DND-41 (cell line): Measurements from ENCODE around the gene ZFPM1.

Experiments used
- ATAC-seq: fragments of 200-7000 bp; cut with Tn5 transposase; 3 replicates; pipeline ENCODE4 v1.9.1; 2021; ENCODE audit warnings: low read depth; ENCODE audit not compliant: insufficient read depth
- DNase-seq: peaks from one replicate; pipeline ENCODE4 v3.0.0-alpha.2; 2020
- H2AFZ ChIP-seq: 2 replicates; pipeline ENCODE4 v1.6.0; 2012; ENCODE audit warnings: low read depth, low read length
- H3K27ac ChIP-seq: 2 replicates; pipeline ENCODE4 v1.5.1; 2012; ENCODE audit warnings: low read length, inconsistent platforms
- H3K27me3 ChIP-seq: fragments of 200-600 bp; sonication (generic); 2 replicates; pipeline ENCODE4 v1.6.0; 2012; ENCODE audit warnings: low read length, mild to moderate bottlenecking, inconsistent platforms; ENCODE audit not compliant: insufficient read depth, poor library complexity
- H3K36me3 ChIP-seq: 2 replicates; pipeline ENCODE4 v1.5.1; 2012; ENCODE audit warnings: low read length, inconsistent platforms; ENCODE audit not compliant: insufficient read depth
- H3K4me1 ChIP-seq: 2 replicates; pipeline ENCODE4 v1.5.1; 2012; ENCODE audit warnings: mild to moderate bottlenecking, low read length; ENCODE audit not compliant: insufficient read depth
- H3K4me2 ChIP-seq: 2 replicates; pipeline ENCODE4 v1.6.0; 2012; ENCODE audit warnings: mild to moderate bottlenecking, moderate library complexity, low read length, inconsistent platforms; ENCODE audit not compliant: insufficient read depth
- H3K4me3 ChIP-seq, 2 experiments: fragments of 200-600 bp in 1 of 2; shearing (Covaris generic) in 1 of 2; 2 replicates each; pipeline ENCODE4 v1.5.1; 2012 to 2016; ENCODE audit warnings: inconsistent platforms in 2 of 2, low read length in 2 of 2, mild to moderate bottlenecking in 2 of 2, low read depth in 1 of 2, moderate library complexity in 1 of 2
- H3K79me2 ChIP-seq: 2 replicates; pipeline ENCODE4 v1.6.0; 2012; ENCODE audit warnings: low read length, inconsistent platforms; ENCODE audit not compliant: insufficient read depth
- H3K9ac ChIP-seq: 2 replicates; pipeline ENCODE4 v1.6.0; 2012; ENCODE audit warnings: low read depth, mild to moderate bottlenecking, inconsistent platforms, low read length, moderate library complexity
- H3K9me3 ChIP-seq: 2 replicates; pipeline ENCODE4 v1.5.1; 2012; ENCODE audit warnings: low read length, moderate library complexity, mild to moderate bottlenecking, inconsistent platforms; ENCODE audit not compliant: insufficient read depth, severe bottlenecking
- H4K20me1 ChIP-seq: 2 replicates; pipeline ENCODE4 v1.6.0; 2012; ENCODE audit warnings: low read length; ENCODE audit not compliant: insufficient read depth
- CTCF ChIP-seq: IDR thresholded peaks from 2 replicates; pipeline ENCODE4 v1.5.1; 2012; ENCODE audit warnings: borderline replicate concordance, low read length, moderate library complexity, mild to moderate bottlenecking; ENCODE audit not compliant: poor library complexity, severe bottlenecking; ENCODE audit errors: extremely low read depth
- EZH2 ChIP-seq: IDR thresholded peaks from 3 replicates; pipeline ENCODE4 v1.6.1; 2012; ENCODE audit warnings: borderline replicate concordance, low read depth, mild to moderate bottlenecking, moderate library complexity, low read length, inconsistent platforms; ENCODE audit not compliant: severe bottlenecking

Gene ZFPM1

DNA sequence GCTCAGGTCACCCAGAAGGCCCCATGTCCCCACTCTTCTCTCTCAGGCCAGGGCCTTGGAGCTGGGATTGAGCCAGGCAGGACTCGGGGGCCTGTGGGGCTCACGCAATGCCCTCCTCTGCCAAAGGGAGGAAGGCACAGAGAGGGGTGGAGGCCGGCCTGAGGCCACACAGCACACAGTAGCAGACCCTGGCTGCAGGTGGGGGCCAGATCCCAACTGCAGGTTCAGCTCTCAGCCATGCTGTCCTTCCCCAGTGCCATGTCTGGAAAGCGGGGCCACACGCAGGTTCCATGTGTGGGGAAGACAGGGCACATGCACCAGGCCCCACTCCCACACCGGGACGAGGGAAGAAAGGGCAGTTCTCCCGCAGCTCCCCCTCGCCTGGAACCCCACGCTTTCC lies 33.3 kb upstream of the ZFPM1 start:
- Histone ChIP-seq H3K36me3 (no peaks in the 10 kb centered on the region), H2AFZ (no peak overlapping the region), H3K27me3 (no peaks in the 10 kb centered on the region), H3K9me3 (no peaks in the 10 kb centered on the region), H3K9ac (no peak overlapping the region), H3K4me3 (no peak overlapping the region), H3K27ac (no peak overlapping the region), H3K4me2 (no peak overlapping the region), H3K79me2 (no peaks in the 10 kb centered on the region), H4K20me1 (no peaks in the 10 kb centered on the region), H3K4me1 (no peaks in the 10 kb centered on the region)
- ATAC-seq, result no peak
- DNase-seq, result no peak
- TF ChIP-seq CTCF, result no peak

DNA sequence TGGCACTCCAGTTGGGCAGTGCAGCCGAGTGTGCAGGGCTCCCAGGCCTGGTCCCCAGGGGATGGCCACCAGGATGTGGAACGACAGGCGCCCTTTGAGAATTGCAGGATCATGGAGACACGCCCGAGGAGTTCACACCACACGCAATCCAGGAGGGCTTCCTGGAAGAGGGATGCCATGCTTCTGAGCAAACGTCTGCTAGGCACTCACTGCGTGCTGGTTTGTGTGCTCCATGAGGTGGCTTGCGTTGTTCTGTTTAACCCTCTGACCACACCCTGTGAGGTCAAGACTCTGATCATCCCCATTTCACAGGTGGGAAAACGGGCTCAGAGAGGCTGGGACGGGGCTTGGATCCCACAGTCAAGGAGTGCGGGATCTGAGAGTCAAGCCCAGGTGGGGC lies 32.6 kb upstream of the ZFPM1 start:
- no peaks in the 10 kb centered on the region for H3K4me1 ChIP-seq
- no peak overlapping the region for H2AFZ ChIP-seq
- H3K27me3 ChIP-seq, result no peaks in the 10 kb centered on the region
- no peaks in the 10 kb centered on the region for H3K79me2 ChIP-seq
- H3K4me2 ChIP-seq, result no peak overlapping the region
- TF ChIP-seq CTCF (no peak), EZH2 (no peak)
- DNase-seq (no peak), ATAC-seq (no peak)
- H3K9me3 ChIP-seq, result no peaks in the 10 kb centered on the region
- H3K36me3 ChIP-seq, result no peaks in the 10 kb centered on the region
- H3K4me3 ChIP-seq, result no peak overlapping the region
- H3K27ac ChIP-seq, result no peak overlapping the region
- 0 out of 2 replicates have a peak, but pooled peaks cover 4% of the 10 kb centered on the region for H4K20me1 ChIP-seq
- no peak overlapping the region for H3K9ac ChIP-seq

DNA sequence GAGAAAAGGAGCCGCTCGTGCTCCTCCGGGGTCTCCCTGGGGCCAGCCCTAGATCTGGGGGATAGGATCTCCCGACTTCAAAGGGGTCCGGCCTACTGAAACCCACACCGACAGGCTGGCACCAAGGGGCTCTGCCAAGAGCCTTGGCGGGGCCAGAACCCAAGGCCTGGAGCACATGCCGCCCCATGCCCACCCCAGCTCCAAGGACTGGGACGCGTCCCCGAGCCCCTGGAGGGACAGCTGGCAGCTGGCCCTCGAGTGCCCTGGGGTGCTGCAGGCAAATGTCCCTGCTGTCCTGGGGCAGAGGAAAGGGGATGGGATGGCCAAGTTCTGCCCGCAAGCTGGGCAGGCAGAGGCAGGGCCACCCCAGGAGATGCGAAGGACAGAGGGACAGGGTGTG lies 31.8 kb upstream of the ZFPM1 start:
- no peak for DNase-seq
- no peak for ATAC-seq
- TF ChIP-seq EZH2 (no peak), CTCF (no peak)
- Histone ChIP-seq H3K9me3 (no peaks in the 10 kb centered on the region), H4K20me1 (0 out of 2 replicates have a peak, but pooled peaks cover 4% of the 10 kb centered on the region), H3K27me3 (no peaks in the 10 kb centered on the region), H2AFZ (no peak overlapping the region), H3K79me2 (no peaks in the 10 kb centered on the region), H3K27ac (no peak overlapping the region), H3K36me3 (no peaks in the 10 kb centered on the region), H3K4me2 (no peak overlapping the region), H3K9ac (no peak overlapping the region), H3K4me3 (no peak overlapping the region), H3K4me1 (no peaks in the 10 kb centered on the region)

GRCh38 chr16:88421871-88422433 lies 31.1 kb upstream of the ZFPM1 start:
- DNase-seq (no peak), ATAC-seq (no peak)
- H3K36me3 ChIP-seq, result no peaks in the 10 kb centered on the region
- TF ChIP-seq CTCF, result no peak
- TF ChIP-seq EZH2, result no peak
- H3K4me3 ChIP-seq, result no peak overlapping the region
- H3K4me2 ChIP-seq, result no peak overlapping the region
- no peaks in the 10 kb centered on the region for H3K9me3 ChIP-seq
- H3K27ac ChIP-seq, result no peak overlapping the region
- no peaks in the 10 kb centered on the region for H3K79me2 ChIP-seq
- no peaks in the 10 kb centered on the region for H3K4me1 ChIP-seq
- H2AFZ ChIP-seq, result no peak overlapping the region
- H3K27me3 ChIP-seq, result no peaks in the 10 kb centered on the region
- H3K9ac ChIP-seq, result no peak overlapping the region
- H4K20me1 ChIP-seq, result 0 out of 2 replicates have a peak, but pooled peaks cover 4% of the 10 kb centered on the region
